HG02970 (cell line): ENCODE results near the gene NOMO2.
A peak's percentile ranks its signal among the peaks of the same experiment; 100 is the strongest.
"Not testable (repeated sequence)": the region's sequence is repeated elsewhere in the genome, so short reads cannot be mapped to it uniquely, and the experiment has no call there.

ENCODE experiments used
- ATAC-seq: cut with Tn5 transposase; IDR thresholded peaks from one replicate; pipeline ENCODE4 v1.9.1; 2021; ENCODE audit warnings: mild to moderate bottlenecking, moderate library complexity, moderate number of reproducible peaks; ENCODE audit not compliant: unreplicated experiment, low FRiP score

NOMO2 gene

GRCh38 chr16:18561727-18562314, at the start of gene NOMO2:
Gene NOMO2 (minus strand): TSS chr16:18562097. CDS start chr16:18562040, 57 bp downstream.
- peak; percentile 95 for ATAC-seq

- not testable (repeated sequence) for ATAC-seq
Observed at GRCh38 chr16:18610147-18610803, 48.4 kb upstream of the NOMO2 start.

GRCh38 chr16:18608271-18608670, 46.4 kb upstream of the NOMO2 start:
- not testable (repeated sequence) for ATAC-seq

GRCh38 chr16:18603572-18604246, 41.8 kb upstream of the NOMO2 start:
- not testable (repeated sequence) for ATAC-seq

- ATAC-seq: not testable (repeated sequence)
Observed at GRCh38 chr16:18598582-18598981, 36.7 kb upstream of the NOMO2 start.

- ATAC-seq: not testable (repeated sequence)
Observed at GRCh38 chr16:18597734-18598133, 35.8 kb upstream of the NOMO2 start.

- ATAC-seq: not testable (repeated sequence)
Observed at GRCh38 chr16:18597319-18597718, 35.4 kb upstream of the NOMO2 start.

GRCh38 chr16:18595796-18596195, 33.9 kb upstream of the NOMO2 start:
- not testable (repeated sequence) for ATAC-seq

- ATAC-seq: not testable (repeated sequence)
Observed at GRCh38 chr16:18594880-18595279, 33.0 kb upstream of the NOMO2 start.

- ATAC-seq: not testable (repeated sequence)
Observed at GRCh38 chr16:18593904-18594303, 32.0 kb upstream of the NOMO2 start.

- not testable (repeated sequence) for ATAC-seq
Observed at GRCh38 chr16:18592982-18593381, 31.1 kb upstream of the NOMO2 start.

GRCh38 chr16:18591908-18592307, 30.0 kb upstream of the NOMO2 start:
- not testable (repeated sequence) for ATAC-seq

- ATAC-seq: not testable (repeated sequence)
Observed at GRCh38 chr16:18591441-18591840, 29.5 kb upstream of the NOMO2 start.

- ATAC-seq: not testable (repeated sequence)
Observed at GRCh38 chr16:18589806-18590205, 27.9 kb upstream of the NOMO2 start.

- ATAC-seq: not testable (repeated sequence)
Observed at GRCh38 chr16:18586560-18587540, 25.0 kb upstream of the NOMO2 start.

GRCh38 chr16:18585789-18586188, 23.9 kb upstream of the NOMO2 start:
- not testable (repeated sequence) for ATAC-seq

- no peak for ATAC-seq
Observed at GRCh38 chr16:18582902-18583301, 21.0 kb upstream of the NOMO2 start.

GRCh38 chr16:18580396-18580795, 18.5 kb upstream of the NOMO2 start:
- ATAC-seq: not testable (repeated sequence)

- not testable (repeated sequence) for ATAC-seq
Observed at GRCh38 chr16:18579261-18579660, 17.4 kb upstream of the NOMO2 start.

- ATAC-seq: not testable (repeated sequence)
Observed at GRCh38 chr16:18577942-18578341, 16.0 kb upstream of the NOMO2 start.
